H54 (cell line): ENCODE results near the gene WFIKKN2.

ENCODE experiments used
- DNase-seq: peaks from one replicate; pipeline ENCODE4 v3.0.0; 2011; ENCODE audit warnings: low spot score, mixed read lengths; ENCODE audit not compliant: insufficient read length
- FAIRE-seq: peaks from 3 replicates; lab custom pipeline; 2011; peaks lifted over from hg19 to GRCh38; lab: Jason Lieb, UNC
- POLR2A ChIP-seq: IDR thresholded peaks from 2 replicates; pipeline ENCODE4 v1.6.1; 2011; ENCODE audit warnings: low read depth, mild to moderate bottlenecking, low read length

Gene WFIKKN2

GRCh38 chr17:50818921-50819657 is 16.3 kb upstream of the WFIKKN2 start:
- DNase-seq (no peak), FAIRE-seq (no peak)
- TF ChIP-seq POLR2A: no peak

GRCh38 chr17:50820651-50821050 is 14.7 kb upstream of the WFIKKN2 start:
- FAIRE-seq (no peak), DNase-seq (no peak)
- TF ChIP-seq POLR2A: no peak

DNA sequence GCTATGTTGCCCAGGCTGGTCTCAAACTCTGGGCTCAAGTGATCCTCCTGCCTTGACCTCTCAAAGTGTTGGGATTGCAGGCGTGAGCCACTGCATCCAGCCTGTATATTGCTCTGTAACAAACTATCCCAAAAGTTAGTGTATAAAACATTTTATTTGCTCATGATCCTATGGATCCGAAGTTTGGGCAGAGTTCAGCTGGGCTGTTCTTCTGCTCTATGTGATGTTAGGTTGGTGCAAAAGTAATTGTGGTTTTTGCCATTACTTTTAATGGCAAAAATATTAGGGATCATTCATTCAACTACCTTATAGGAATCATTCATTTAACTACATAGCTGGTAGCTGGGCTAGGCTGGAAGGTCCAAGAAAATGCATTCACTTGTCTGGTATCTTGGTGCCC is 12.8 kb upstream of the WFIKKN2 start:
- DNase-seq (no peak), FAIRE-seq (no peak)
- no peak for TF ChIP-seq POLR2A

DNA sequence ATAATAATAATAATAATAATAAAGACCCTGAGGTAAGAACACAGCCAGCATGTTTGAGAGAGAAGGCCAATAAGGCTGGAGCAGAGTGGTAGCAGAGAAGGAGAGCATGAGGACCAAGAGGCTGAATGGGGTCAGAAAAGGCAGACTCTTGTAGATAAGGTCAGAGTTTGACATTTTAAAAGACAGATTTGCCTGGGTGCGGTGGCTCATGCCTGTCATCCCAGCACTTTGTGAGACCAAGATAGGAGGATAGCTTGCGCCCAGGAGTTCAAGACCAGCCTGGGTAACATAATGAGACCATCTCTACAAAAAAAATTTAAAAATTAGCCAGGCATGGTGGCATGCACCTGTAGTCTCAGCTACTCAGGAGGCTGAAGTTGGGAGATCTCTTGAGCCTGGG is 11.0 kb upstream of the WFIKKN2 start:
- DNase-seq: no peak
- TF ChIP-seq POLR2A: no peak
- FAIRE-seq: no peak

GRCh38 chr17:50825188-50825587 is 10.2 kb upstream of the WFIKKN2 start:
- FAIRE-seq (no peak), DNase-seq (no peak)
- no peak for TF ChIP-seq POLR2A

- DNase-seq (no peak), FAIRE-seq (no peak)
- no peak for TF ChIP-seq POLR2A
Measured at GRCh38 chr17:50828508-50829170, 6.7 kb upstream of the WFIKKN2 start.

- TF ChIP-seq POLR2A: no peak
- FAIRE-seq (no peak), DNase-seq (no peak)
Measured at GRCh38 chr17:50829332-50829731, 6.1 kb upstream of the WFIKKN2 start.

DNA sequence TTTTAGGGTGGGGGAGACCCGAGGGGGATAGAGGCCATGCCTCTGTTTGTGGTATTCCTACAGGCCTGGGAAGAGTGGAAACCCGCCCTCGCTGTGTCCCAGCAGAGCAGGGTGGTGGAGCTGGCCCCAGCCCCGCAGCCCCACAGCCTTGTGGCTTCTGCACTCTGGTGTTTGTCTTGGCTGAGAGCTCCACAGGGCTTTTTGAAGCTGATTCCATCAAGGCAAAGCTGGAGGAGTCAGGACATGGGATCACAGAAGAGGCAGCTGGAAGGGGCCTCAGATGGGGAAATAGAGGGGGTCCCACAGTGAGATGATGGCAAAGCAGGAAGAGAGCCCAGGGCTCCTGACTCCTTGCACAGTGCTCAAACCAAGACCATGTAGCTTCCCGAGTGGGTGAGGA is 5.0 kb upstream of the WFIKKN2 start:
- TF ChIP-seq POLR2A: no peak
- FAIRE-seq: no peak
- DNase-seq: no peak

DNA sequence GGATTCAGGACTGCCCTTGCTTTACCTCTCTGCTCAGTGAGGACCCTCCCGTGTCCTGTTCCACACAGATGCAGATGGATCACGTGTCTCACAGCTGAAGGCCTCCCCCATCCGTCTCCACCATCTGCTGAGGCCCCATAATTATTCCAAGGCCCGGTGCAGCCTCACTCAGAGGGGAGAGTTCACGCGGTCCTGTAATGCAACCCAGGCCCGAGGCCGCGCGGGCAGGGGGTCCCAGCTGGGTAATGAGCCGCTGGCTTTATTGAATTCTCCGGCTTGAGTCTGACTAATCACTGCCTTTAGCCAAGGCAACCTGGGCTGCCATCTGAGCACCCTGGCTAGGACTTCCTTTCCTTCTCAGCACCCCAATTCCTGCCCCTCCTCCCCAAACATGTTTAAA is 4.4 kb upstream of the WFIKKN2 start:
- DNase-seq: no peak
- no peak for FAIRE-seq

DNA sequence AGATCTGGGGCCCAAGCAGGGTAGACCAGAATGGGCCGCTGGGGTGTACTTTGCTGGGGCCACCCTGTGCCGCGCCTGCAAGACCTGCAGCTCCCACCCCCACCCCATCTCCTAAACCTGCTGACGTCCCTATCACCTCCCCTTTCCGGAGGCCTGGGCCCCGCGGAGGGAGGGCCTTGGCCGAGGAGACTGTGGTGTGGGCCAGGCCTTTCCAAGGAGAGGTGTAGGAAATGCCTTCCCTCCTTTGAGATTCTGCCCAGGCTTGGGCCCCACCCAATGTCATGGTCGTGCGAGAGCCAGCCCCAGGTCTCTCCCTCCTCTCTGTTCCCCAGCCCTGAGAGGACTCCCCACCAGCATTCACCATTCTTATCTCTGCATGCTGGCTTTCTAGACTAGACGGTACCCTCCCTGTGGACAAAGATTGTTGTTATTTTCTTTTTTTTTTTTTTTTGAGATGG is 3.9 kb upstream of the WFIKKN2 start:
- FAIRE-seq: no peak
- no peak for TF ChIP-seq POLR2A
- DNase-seq: no peak

More for the DNA sequence above, 4.4 kb upstream of the WFIKKN2 start:
- TF ChIP-seq POLR2A: no peak

- FAIRE-seq (no peak), DNase-seq (no peak)
- TF ChIP-seq POLR2A: no peak
Measured at GRCh38 chr17:50832267-50832863, 3.0 kb upstream of the WFIKKN2 start.

- TF ChIP-seq POLR2A: no peak
- DNase-seq (no peak), FAIRE-seq (no peak)
Measured at GRCh38 chr17:50832864-50833381, 2.5 kb upstream of the WFIKKN2 start.

DNA sequence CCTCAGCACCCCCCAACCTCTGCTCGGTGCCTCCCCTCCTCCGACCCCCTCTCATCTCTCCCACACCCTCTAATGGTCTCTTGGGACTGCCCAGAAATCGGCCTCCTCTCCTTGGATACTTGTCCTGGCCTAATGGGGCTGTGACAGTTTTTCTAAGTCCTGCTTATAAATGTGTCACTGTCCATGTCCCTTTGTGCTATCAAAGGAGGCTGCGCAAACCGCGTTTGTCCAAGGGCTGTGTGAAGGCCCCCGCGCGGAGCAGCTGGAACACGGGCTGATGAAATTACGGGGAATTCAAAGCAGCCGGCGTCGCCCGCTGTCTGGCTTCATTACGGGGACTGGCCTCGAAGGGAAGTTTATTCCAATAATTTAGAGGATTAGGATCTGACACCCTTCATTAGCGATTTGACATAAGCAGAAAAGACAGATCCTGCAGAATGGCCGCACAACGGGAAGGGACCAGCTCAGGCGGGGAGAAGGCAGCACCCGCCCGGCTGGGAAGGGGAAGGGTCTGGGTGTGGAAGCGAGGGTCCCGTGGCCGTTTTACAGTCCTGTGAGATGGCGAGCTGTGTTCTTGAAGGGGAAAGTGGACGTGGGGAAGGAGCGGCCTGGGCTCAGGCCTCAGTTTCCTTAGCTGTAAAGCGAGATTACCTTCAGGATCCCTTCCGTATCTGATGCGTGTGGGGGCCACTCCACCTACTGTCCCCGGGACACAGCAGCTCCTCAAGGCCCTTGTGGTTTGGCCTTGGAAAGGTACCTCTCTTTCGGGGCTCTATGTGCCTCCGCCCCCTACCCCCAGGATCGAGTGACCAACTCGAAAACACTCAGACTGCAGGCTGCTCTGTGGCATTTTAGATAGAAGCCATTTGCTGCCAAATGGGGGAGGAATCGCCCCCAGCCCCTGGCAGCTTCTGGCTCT is 1.6 kb upstream of the WFIKKN2 start:
- DNase-seq: no peak
- TF ChIP-seq POLR2A: no peak
- FAIRE-seq: no peak
